Measurements from ENCODE around the gene THYN1.
"Not testable (repeated sequence)": the region's sequence is repeated elsewhere in the genome, so short reads cannot be mapped to it uniquely, and the experiment has no call there.

The THYN1 gene

GRCh38 chr11:134275188-134275533, 22.0 kb upstream of the THYN1 start:
- no peak for DNase-seq (ENCODE audit: low read depth in 3 of 3)

- no peak for DNase-seq (ENCODE audit: low read depth in 3 of 3)
These were observed 20.2 kb upstream of the THYN1 start for GRCh38 chr11:134273317-134273712.

GRCh38 chr11:134272381-134273316, 19.5 kb upstream of the THYN1 start:
- DNase-seq (ENCODE audit: low read depth in 3 of 3), result no peak

- no peak for DNase-seq (ENCODE audit: low read depth in 3 of 3)
These were observed 18.8 kb upstream of the THYN1 start for GRCh38 chr11:134271978-134272377.

- DNase-seq (ENCODE audit: low read depth in 3 of 3), result no peak
These were observed 17.1 kb upstream of the THYN1 start for GRCh38 chr11:134270250-134270714.

GRCh38 chr11:134267966-134268365, 14.8 kb upstream of the THYN1 start:
- no peak for DNase-seq (ENCODE audit: low read depth in 3 of 3)

- DNase-seq (ENCODE audit: low read depth in 3 of 3), result no peak
These were observed 14.3 kb upstream of the THYN1 start for GRCh38 chr11:134267461-134267860.

GRCh38 chr11:134266841-134267251, 13.7 kb upstream of the THYN1 start:
- no peak for DNase-seq (ENCODE audit: low read depth in 3 of 3)

GRCh38 chr11:134266440-134266839, 13.3 kb upstream of the THYN1 start:
- DNase-seq (ENCODE audit: low read depth in 3 of 3), result no peak

- DNase-seq (ENCODE audit: low read depth in 3 of 3), result no peak
These were observed 12.0 kb upstream of the THYN1 start for GRCh38 chr11:134264966-134265764.

GRCh38 chr11:134261626-134262488, 8.7 kb upstream of the THYN1 start:
- no peak for DNase-seq (ENCODE audit: low read depth in 3 of 3)

GRCh38 chr11:134260983-134261382, 7.8 kb upstream of the THYN1 start:
- DNase-seq (ENCODE audit: low read depth in 3 of 3), result no peak

- no peak for DNase-seq (ENCODE audit: low read depth in 3 of 3)
These were observed 7.4 kb upstream of the THYN1 start for GRCh38 chr11:134260503-134260902.

- DNase-seq (ENCODE audit: low read depth in 3 of 3), result no peak
These were observed 5.4 kb upstream of the THYN1 start for GRCh38 chr11:134258577-134258976.

GRCh38 chr11:134257101-134257500, 3.9 kb upstream of the THYN1 start:
- no peak for DNase-seq (ENCODE audit: low read depth in 3 of 3)

GRCh38 chr11:134255184-134255561, 2.0 kb upstream of the THYN1 start:
- DNase-seq (ENCODE audit: low read depth in 3 of 3), result not testable (repeated sequence)

- DNase-seq (ENCODE audit: low read depth in 3 of 3), result no peak
These were observed 1.5 kb upstream of the THYN1 start for GRCh38 chr11:134254433-134255183.

- no peak for DNase-seq (ENCODE audit: low read depth in 3 of 3)
These were observed 585 bp downstream of the THYN1 start for GRCh38 chr11:134252346-134253187.

- DNase-seq (ENCODE audit: low read depth in 3 of 3), result no peak
These were observed 2.5 kb downstream of the THYN1 start for GRCh38 chr11:134250675-134251074.

GRCh38 chr11:134250246-134250645, 2.9 kb downstream of the THYN1 start:
- no peak for DNase-seq (ENCODE audit: low read depth in 3 of 3)

Data from stimulated activated CD4-positive, alpha-beta T cell treated with anti-CD3 and anti-CD28 coated beads, TNF-alpha, amount 100 ng/mL, for 4 hours (primary cell).